Activated B cell treated with CpG ODN at 0.5 μM for 24 hours (primary cell): ENCODE results near the gene DCHS2. TPM values are rescaled to one million over a fixed set of nuclear protein-coding genes. Genes with fewer than 3 reads are reported as not detected.

Experiments used
- ATAC-seq: fragments of 200-7000 bp; cut with Tn5 transposase; one replicate; pipeline ENCODE4 v1.10.0; 2021; ENCODE audit warnings: low read depth, mild to moderate bottlenecking, moderate library complexity
- CTCF ChIA-PET: fragments of 350-600 bp; sonication (Branson Sonifier 250); formaldehyde crosslinking; loops from one replicate; lab custom pipeline; 2021; ENCODE audit warnings: antibody characterized with exemption; lab: Charles Lee
- POLR2A ChIA-PET: fragments of 350-600 bp; sonication (Branson Sonifier 250); formaldehyde crosslinking; loops from one replicate; lab custom pipeline; 2021; ENCODE audit warnings: antibody characterized with exemption; lab: Charles Lee
- DNase-seq: peaks from one replicate; pipeline ENCODE4 v3.0.0; 2022
- H3K27ac Mint-ChIP-seq: one replicate; pipeline ENCODE4 v1.8.0; 2020; ENCODE audit warnings: mixed read lengths
- H3K27me3 Mint-ChIP-seq: one replicate; pipeline ENCODE4 v1.8.0; 2021; ENCODE audit warnings: mixed read lengths
- H3K36me3 Mint-ChIP-seq: one replicate; pipeline ENCODE4 v1.8.0; 2021; ENCODE audit warnings: low read depth, mixed read lengths
- H3K4me1 Mint-ChIP-seq: one replicate; pipeline ENCODE4 v1.8.0; 2021; ENCODE audit warnings: mixed read lengths
- H3K4me3 Mint-ChIP-seq: one replicate; pipeline ENCODE4 v1.8.0; 2020; ENCODE audit warnings: mild to moderate bottlenecking, mixed read lengths
- H3K9me3 Mint-ChIP-seq: one replicate; pipeline ENCODE4 v1.8.0; 2020; ENCODE audit warnings: mixed read lengths
- intact Hi-C: fragments of 100-400 bp; cut with micrococcal nuclease; formaldehyde crosslinking; loops from one replicate; pipeline ENCODE4 v1.15.1; 2024
- total RNA-seq: library from RNA; stranded (reverse); gene quantifications from 2 replicates; pipeline ENCODE4 v1.2.3, GENCODE V29; 2022
- TF ChIP-seq, protein P1 (sequence below): fragments of 200-600 bp; IDR thresholded peaks from one replicate; pipeline ENCODE4 v1.8.0; 2022; ENCODE audit warnings: antibody characterized with exemption, mild to moderate bottlenecking

The DCHS2 gene
- total RNA-seq, 1 donor from 2014 or later: 0.13 TPM

DNA sequence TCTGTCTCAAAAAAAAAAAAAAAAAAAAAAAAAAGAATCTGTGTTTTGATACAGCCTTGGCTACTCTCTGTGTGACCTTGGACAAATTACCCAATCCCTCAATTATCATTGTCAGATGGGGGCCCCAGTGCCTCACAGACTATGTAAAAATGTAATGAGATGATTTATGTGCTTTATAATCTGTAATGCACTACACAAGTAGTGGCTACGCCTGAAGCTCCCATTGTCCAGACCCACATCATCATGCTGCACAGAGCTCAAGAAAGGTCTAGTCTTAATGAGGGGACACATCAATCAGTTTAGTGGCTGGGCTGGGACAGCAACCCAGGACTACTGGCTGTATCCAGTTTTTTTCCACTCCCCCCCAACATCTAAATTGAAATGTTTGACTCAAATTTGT, 308.3 kb downstream of the DCHS2 start:
- no peaks in the 10 kb centered on the region for H3K9me3 Mint-ChIP-seq
- H3K4me3 Mint-ChIP-seq: no peak overlapping the region
- ATAC-seq: no peak
- TF ChIP-seq, protein P1, sequence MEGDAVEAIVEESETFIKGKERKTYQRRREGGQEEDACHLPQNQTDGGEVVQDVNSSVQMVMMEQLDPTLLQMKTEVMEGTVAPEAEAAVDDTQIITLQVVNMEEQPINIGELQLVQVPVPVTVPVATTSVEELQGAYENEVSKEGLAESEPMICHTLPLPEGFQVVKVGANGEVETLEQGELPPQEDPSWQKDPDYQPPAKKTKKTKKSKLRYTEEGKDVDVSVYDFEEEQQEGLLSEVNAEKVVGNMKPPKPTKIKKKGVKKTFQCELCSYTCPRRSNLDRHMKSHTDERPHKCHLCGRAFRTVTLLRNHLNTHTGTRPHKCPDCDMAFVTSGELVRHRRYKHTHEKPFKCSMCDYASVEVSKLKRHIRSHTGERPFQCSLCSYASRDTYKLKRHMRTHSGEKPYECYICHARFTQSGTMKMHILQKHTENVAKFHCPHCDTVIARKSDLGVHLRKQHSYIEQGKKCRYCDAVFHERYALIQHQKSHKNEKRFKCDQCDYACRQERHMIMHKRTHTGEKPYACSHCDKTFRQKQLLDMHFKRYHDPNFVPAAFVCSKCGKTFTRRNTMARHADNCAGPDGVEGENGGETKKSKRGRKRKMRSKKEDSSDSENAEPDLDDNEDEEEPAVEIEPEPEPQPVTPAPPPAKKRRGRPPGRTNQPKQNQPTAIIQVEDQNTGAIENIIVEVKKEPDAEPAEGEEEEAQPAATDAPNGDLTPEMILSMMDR: no peak
- intact Hi-C loops: no loop called here
- DNase-seq: no peak
- no peaks in the 10 kb centered on the region for H3K4me1 Mint-ChIP-seq
- POLR2A ChIA-PET: no interaction called here
- no peaks in the 10 kb centered on the region for H3K27me3 Mint-ChIP-seq
- CTCF ChIA-PET: no interaction called here
- no peaks in the 10 kb centered on the region for H3K36me3 Mint-ChIP-seq
- H3K27ac Mint-ChIP-seq: no peak overlapping the region

Other genes starting within 250 kb of the DCHS2 start
- gene PLRG1, start 58.6 kb upstream of the DCHS2 start, total RNA-seq: 99.3 and 110 TPM in 2 replicates
- gene FGB, start 71.2 kb upstream of the DCHS2 start, total RNA-seq: not detected in 2 replicates
- gene FGA, start 98.9 kb upstream of the DCHS2 start, total RNA-seq: not detected in 2 replicates
- not detected in 2 replicates for gene FGG, start 120.9 kb upstream of the DCHS2 start, total RNA-seq